Esophagus muscularis mucosa (tissue), 4 donors: ENCODE data around the gene DNAJC15. TPM values are rescaled to one million over a fixed set of nuclear protein-coding genes. Genes with fewer than 3 reads are reported as not detected.

Source experiments
- DNase-seq: peaks from one replicate; pipeline ENCODE4 v3.0.0-alpha.2; 2017; ENCODE audit errors: extremely low spot score
- H3K27ac ChIP-seq, 4 donors: fragments of 200-600 bp; sonication (generic); replicated peaks in 1 of 4; 1 replicate in 3 of 4; 2 replicates in 1 of 4; pipeline ENCODE4 v1.5.1; 2016 to 2019; ENCODE audit warnings: mild to moderate bottlenecking in 1 of 4
- H3K27me3 ChIP-seq, 4 donors: fragments of 200-600 bp; sonication (generic); one replicate each; pipeline versions ENCODE4 v1.5.1 to v1.6.0; 2016 to 2019
- H3K36me3 ChIP-seq, 4 donors: fragments of 200-600 bp; sonication (generic); one replicate each; pipeline ENCODE4 v1.5.1; 2016 to 2019
- H3K4me1 ChIP-seq, 4 donors: fragments of 200-600 bp; sonication (generic); one replicate each; pipeline ENCODE4 v1.5.1; 2016 to 2019
- H3K4me3 ChIP-seq, 4 donors: fragments of 200-600 bp; sonication (generic); 1 replicate in 2 of 4; 2 replicates in 2 of 4; pipeline ENCODE4 v1.5.1; 2016 to 2019; ENCODE audit warnings: mild to moderate bottlenecking in 4 of 4, moderate library complexity in 1 of 4
- H3K9me3 ChIP-seq, 4 donors: fragments of 200-600 bp; sonication (generic); 1 replicate in 3 of 4; 2 replicates in 1 of 4; pipeline ENCODE4 v1.5.1; 2016 to 2019
- EP300 ChIP-seq: sonication (generic); formaldehyde crosslinking; IDR thresholded peaks from one replicate; pipeline ENCODE4 v1.6.1; 2017; ENCODE audit warnings: antibody characterized with exemption
- POLR2A ChIP-seq: fragments of 450-650 bp; IDR thresholded peaks from one replicate; pipeline ENCODE4 v1.6.1; 2017; ENCODE audit warnings: antibody characterized with exemption, moderate library complexity, mild to moderate bottlenecking, low read depth
- POLR2AphosphoS5 ChIP-seq, 2 donors: sonication (generic); formaldehyde crosslinking; IDR thresholded peaks; one replicate each; pipeline ENCODE4 v1.6.1; 2017; ENCODE audit warnings: antibody characterized with exemption in 2 of 2
- WGBS: methylation state at CpG from one replicate; pipeline ENCODE4 v1.1.5; 2018; 5-methylcytosine and 5-hydroxymethylcytosine counted together
- intact Hi-C: fragments of 100-400 bp; cut with DNase I; formaldehyde crosslinking; loops from one replicate; pipeline ENCODE4 v1.15.1; 2023
- total RNA-seq, 4 donors: library from RNA; depleted of rRNA; stranded (reverse); fragments of >200 nt; gene quantifications; one replicate each; pipeline versions ENCODE4 v1.1.0 to v1.2.1, GENCODE V29; 2016
- TF ChIP-seq, protein P1 (sequence below), 3 experiments: fragments of 200-600 bp in 2 of 3; fragments of 450-650 bp in 1 of 3; sonication (generic) in 2 of 3; IDR thresholded peaks; one replicate each; pipeline ENCODE4 v1.5.1; 2017 to 2019; ENCODE audit warnings: antibody characterized with exemption in 3 of 3, mild to moderate bottlenecking in 2 of 3, moderate library complexity in 1 of 3

The DNAJC15 gene
- total RNA-seq, 4 donors from 2014 or later, result 13.3 to 19.8 (median 13.6) TPM

DNA sequence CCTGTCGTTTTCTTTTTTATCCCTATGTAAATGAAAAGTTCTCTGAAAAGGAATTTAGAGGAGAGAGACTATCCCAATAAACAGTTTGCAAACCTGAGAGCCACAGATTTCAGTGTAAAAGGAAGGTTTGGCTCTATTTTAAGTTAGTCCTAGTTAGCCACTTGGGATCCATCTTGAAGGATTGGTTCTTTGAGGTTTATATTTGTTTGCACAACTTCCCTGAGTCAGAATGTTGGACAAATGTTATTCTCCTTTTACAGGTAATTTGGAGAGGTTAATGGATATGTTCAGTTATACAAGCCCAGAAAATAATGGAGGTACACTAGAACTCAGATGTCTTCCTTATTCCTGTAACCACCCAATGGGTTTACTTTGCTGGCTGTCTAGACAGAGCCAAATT, 2.6 kb upstream of the DNAJC15 start:
- no peak for TF ChIP-seq POLR2A
- TF ChIP-seq POLR2AphosphoS5 (IDR thresholded peaks at IDR 0.05), result no peak
- TF ChIP-seq EP300, result no peak
- TF ChIP-seq, protein P1, sequence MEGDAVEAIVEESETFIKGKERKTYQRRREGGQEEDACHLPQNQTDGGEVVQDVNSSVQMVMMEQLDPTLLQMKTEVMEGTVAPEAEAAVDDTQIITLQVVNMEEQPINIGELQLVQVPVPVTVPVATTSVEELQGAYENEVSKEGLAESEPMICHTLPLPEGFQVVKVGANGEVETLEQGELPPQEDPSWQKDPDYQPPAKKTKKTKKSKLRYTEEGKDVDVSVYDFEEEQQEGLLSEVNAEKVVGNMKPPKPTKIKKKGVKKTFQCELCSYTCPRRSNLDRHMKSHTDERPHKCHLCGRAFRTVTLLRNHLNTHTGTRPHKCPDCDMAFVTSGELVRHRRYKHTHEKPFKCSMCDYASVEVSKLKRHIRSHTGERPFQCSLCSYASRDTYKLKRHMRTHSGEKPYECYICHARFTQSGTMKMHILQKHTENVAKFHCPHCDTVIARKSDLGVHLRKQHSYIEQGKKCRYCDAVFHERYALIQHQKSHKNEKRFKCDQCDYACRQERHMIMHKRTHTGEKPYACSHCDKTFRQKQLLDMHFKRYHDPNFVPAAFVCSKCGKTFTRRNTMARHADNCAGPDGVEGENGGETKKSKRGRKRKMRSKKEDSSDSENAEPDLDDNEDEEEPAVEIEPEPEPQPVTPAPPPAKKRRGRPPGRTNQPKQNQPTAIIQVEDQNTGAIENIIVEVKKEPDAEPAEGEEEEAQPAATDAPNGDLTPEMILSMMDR (IDR thresholded peaks at IDR 0.05), result no peak
- no peaks in the 10 kb centered on the region for H3K36me3 ChIP-seq
- peaks cover 10 to 27% (median 23%) of the 10 kb centered on the region in 4 donors for H3K4me1 ChIP-seq
- no peak overlapping the region for H3K4me3 ChIP-seq
- H3K27me3 ChIP-seq, result peaks cover 0 to 4% (median 0%) of the 10 kb centered on the region in 4 donors
- no peaks in the 10 kb centered on the region for H3K9me3 ChIP-seq
- WGBS, result 76% methylated on average over 1 of the region's 1 CpG
- no peak overlapping the region for H3K27ac ChIP-seq
- no peak for DNase-seq
- intact Hi-C loops, result no loop called here

DNA sequence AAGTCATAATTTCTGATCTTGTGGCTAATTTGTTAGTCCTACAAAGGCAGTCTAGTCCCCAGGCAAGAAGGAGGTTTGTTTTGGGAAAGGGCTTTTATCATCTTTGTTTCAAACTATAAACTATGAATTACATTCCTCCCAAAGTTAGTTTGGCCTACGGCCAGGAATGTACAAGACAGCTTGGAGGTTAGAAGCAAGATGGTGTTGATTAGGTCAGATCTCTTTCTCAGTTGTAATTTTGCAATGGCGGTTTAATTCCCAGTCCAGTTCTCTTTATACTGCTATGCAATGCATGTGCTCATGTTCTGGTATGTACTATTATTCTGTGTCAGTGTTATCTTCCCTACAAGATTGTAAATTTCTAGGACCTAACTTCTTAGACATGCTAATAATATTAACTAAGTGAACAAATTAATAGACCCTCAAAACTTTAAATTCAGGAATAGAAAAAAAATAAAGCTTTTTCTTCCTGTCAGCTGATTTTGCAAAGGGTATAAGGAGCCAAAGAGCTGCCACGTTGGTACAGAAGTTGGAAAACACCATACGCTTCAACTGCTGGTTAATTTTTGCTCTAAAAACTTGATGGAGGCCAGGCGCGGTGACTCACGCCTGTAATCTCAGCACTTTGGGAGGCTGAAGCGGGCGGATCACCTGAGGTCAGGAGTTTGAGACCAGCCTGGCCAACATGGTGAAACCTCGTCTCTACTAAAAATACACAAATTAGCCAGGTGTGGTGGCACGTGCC, 1.3 kb upstream of the DNAJC15 start:
- intact Hi-C loops, result loop anchor here (2.0 kb wide), 1 partner anchor 51 kb away; no protein-coding TSS in a partner anchor
- DNase-seq, result no peak
- H3K9me3 ChIP-seq, result no peaks in the 10 kb centered on the region
- no peaks in the 10 kb centered on the region for H3K36me3 ChIP-seq
- H3K27ac ChIP-seq, result no peak overlapping the region
- no peak overlapping the region for H3K4me3 ChIP-seq
- TF ChIP-seq POLR2A (no peak), POLR2AphosphoS5 (IDR thresholded peaks at IDR 0.05) (no peak), EP300 (no peak)
- TF ChIP-seq, protein P1 (IDR thresholded peaks at IDR 0.05), result no peak
- peaks cover 10 to 38% (median 33%) of the 10 kb centered on the region in 4 donors for H3K4me1 ChIP-seq
- WGBS, result 84% methylated on average over 11 of the region's 11 CpGs
- H3K27me3 ChIP-seq, result peaks cover 0 to 4% (median 0%) of the 10 kb centered on the region in 4 donors

DNA sequence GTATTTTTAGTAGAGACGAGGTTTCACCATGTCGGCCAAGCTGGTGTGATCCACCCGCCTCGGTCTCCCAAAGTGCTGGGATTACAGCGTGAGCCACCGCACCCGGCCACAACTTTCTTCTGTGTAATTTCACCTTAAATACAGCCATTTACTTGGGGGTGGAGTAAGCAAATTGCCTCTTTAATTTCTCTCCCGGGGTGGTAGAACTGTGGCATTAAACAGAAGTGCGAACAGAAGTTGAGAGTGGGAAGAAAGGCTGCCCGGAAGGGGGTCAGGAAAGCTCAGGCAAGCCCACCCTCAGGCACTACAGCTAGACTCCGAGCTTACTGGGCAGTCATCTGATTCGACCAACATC, 475 bp upstream of the DNAJC15 start:
- no peak for DNase-seq
- intact Hi-C loops, result loop anchor here (2.0 kb wide), 1 partner anchor 52 kb away; no protein-coding TSS in a partner anchor
- TF ChIP-seq EP300 (no peak), POLR2A (no peak), POLR2AphosphoS5 (IDR thresholded peaks at IDR 0.05) (no peak)
- TF ChIP-seq, protein P1 (IDR thresholded peaks at IDR 0.05), result no peak

DNA sequence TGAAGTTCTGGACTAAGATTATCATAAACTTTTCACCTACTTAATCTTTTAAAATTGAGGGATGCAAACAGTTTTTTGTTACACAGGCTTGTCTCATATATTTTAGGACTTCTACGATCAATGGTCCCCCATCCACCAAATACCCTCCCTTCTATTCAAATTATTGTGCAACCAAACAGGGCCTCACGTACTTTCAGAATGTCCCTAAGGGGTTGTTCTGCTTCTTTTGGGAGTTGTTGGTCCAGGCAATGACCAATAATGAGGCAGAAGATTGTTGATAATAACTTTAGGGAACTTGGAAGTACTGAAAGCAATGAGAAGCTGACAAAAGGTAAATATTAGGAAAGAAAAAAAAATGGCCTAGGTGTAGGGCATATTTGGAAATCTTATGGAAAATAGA, 2.9 kb downstream of the DNAJC15 start:
- Histone ChIP-seq H3K27me3 (peaks cover 0 to 4% (median 0%) of the 10 kb centered on the region in 4 donors), H3K36me3 (peaks cover 0 to 9% (median 4%) of the 10 kb centered on the region in 4 donors), H3K4me1 (peaks cover 13 to 52% (median 37%) of the 10 kb centered on the region in 4 donors), H3K9me3 (no peaks in the 10 kb centered on the region), H3K4me3 (no peak overlapping the region), H3K27ac (no peak overlapping the region)
- intact Hi-C loops, result no loop called here
- TF ChIP-seq POLR2A (no peak), EP300 (no peak), POLR2AphosphoS5 (IDR thresholded peaks at IDR 0.05) (no peak)
- TF ChIP-seq, protein P1 (IDR thresholded peaks at IDR 0.05), result no peak
- 77% methylated on average over 2 of the region's 2 CpGs for WGBS
- no peak for DNase-seq

More for the DNA sequence above, 475 bp upstream of the DNAJC15 start:
- peaks cover 0 to 5% (median 2%) of the 10 kb centered on the region in 4 donors for H3K36me3 ChIP-seq
- H3K9me3 ChIP-seq, result no peaks in the 10 kb centered on the region
- H3K27ac ChIP-seq, result peak overlapping the region; percentile 78 to 85 (median 84)
- peaks cover 0 to 4% (median 0%) of the 10 kb centered on the region in 4 donors for H3K27me3 ChIP-seq
- peak overlapping the region; percentile 61 to 80 (median 68) for H3K4me3 ChIP-seq
- peaks cover 10 to 42% (median 35%) of the 10 kb centered on the region in 4 donors for H3K4me1 ChIP-seq
- 78% methylated on average over 10 of the region's 12 CpGs for WGBS
